LoVo (cell line): Measurements from ENCODE around the gene LIMS1.
"Not testable (repeated sequence)": the region's sequence is repeated elsewhere in the genome, so short reads cannot be mapped to it uniquely, and the experiment has no call there.

Source experiments
- DNase-seq: peaks from one replicate; pipeline ENCODE4 v3.0.0-alpha.2; 2016; ENCODE audit warnings: low spot score

LIMS1 gene

GRCh38 chr2:108635630-108636354 is 101.5 kb downstream of the LIMS1 start:
- DNase-seq, result no peak

- DNase-seq, result no peak
Observed at GRCh38 chr2:108637304-108637669, 103.0 kb downstream of the LIMS1 start.

DNA sequence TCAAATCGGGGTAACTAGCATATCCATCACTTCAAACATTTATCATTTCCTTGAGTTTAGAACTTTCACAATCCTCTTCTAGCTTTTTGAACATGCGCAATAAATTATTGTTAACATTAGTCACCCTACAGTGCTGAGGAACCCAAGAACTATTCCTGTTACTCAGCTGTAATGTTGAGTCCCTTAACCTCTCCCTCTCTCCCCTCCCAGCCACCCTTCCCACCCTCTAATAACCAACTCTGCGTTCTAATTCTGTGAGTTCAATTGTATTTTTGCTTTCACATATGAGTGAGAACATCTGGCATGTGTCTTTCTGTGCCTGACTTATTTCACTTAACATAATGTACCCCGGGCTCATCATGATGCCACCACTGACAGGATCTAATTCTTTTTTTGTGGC is 106.5 kb downstream of the LIMS1 start:
- DNase-seq, result no peak

DNA sequence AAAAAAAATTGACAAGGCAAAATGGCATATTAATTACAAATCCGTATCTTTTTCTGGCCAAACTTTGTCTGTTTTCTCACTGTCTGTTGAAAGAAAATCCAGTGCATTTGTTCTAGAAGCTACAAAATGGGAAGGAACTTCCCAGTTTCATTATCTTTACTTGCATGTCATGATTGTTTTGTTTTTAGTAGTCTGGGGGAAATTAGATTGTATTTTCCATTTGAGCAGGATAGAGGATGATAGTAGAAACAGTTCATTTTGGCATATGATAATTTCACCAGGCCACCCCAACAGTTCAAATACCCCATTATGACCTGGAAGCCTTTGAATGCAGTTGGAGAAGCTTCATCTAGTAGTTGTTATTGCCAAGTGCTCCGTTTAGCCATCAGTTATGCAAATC is 107.5 kb downstream of the LIMS1 start:
- no peak for DNase-seq

GRCh38 chr2:108643261-108643849 is 109.1 kb downstream of the LIMS1 start:
- DNase-seq, result no peak

- DNase-seq, result not testable (repeated sequence)
Observed at GRCh38 chr2:108643862-108644261, 109.6 kb downstream of the LIMS1 start.

- DNase-seq, result not testable (repeated sequence)
Observed at GRCh38 chr2:108644446-108644845, 110.2 kb downstream of the LIMS1 start.

- not testable (repeated sequence) for DNase-seq
Observed at GRCh38 chr2:108648796-108649195, 114.5 kb downstream of the LIMS1 start.

DNA sequence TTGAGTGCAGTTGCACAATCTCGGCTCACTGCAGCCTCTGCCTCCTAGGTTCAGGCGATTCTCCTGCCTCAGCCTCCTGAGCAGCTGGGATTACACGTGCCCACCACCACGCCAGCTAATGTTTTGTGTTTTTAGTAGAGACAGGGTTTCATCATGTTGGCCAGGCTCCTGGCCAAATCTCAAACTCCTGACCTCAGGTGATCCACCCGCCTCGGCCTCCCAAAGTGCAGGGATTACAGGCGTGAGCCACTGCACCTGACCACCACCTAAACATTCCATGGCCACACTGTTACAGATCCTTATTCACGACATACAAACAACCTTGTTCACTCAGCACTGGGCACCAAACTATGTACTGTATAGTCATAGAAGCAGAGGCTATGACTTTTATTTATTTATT is 116.2 kb downstream of the LIMS1 start:
- DNase-seq, result not testable (repeated sequence)

GRCh38 chr2:108651468-108651867 is 117.2 kb downstream of the LIMS1 start:
- not testable (repeated sequence) for DNase-seq

GRCh38 chr2:108652187-108652931 is 118.1 kb downstream of the LIMS1 start:
- DNase-seq, result not testable (repeated sequence)

DNA sequence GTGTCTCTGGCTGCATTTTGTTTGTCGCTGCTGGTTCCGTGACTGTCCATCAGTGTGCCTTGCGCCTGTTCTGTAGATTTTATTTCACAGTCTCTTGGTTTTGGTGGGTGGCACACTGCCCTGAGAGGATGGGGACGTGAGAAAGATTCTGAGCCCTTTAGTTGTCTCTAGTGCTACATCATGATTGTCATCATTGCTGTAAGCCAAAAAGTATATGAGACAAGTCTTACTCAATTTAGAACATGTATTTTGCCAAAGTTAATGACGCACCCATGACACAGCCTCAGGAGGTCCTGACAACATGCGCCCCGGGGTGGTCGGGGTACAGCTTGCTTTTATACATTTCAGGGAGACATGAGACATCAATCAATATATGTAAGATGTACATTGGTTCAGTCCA is 119.2 kb downstream of the LIMS1 start:
- not testable (repeated sequence) for DNase-seq

DNA sequence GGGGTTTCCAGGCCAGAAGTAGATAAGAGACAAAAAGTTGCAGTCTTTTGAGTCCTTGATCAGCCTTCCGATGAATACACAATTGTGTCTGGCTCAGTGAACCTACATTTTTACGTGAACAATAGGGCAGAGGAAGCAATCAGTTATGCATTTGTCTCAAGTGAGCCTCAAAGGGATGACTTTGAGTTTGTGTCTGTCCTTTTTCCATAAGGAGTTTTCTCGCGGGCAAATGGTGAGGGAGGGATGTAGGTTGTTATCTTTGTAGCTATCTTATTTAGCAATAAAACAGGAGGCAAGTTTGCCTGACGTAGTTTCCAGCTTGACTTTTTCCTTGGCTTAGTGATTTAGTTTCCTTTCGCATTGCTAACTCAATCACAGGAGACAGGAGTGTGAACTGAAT is 119.6 kb downstream of the LIMS1 start:
- not testable (repeated sequence) for DNase-seq

- DNase-seq, result not testable (repeated sequence)
Observed at GRCh38 chr2:108654521-108655125, 120.4 kb downstream of the LIMS1 start.

GRCh38 chr2:108655270-108655669 is 121.0 kb downstream of the LIMS1 start:
- not testable (repeated sequence) for DNase-seq

- not testable (repeated sequence) for DNase-seq
Observed at GRCh38 chr2:108656282-108656681, 122.0 kb downstream of the LIMS1 start.

GRCh38 chr2:108657517-108657916 is 123.2 kb downstream of the LIMS1 start:
- DNase-seq, result not testable (repeated sequence)

- DNase-seq, result not testable (repeated sequence)
Observed at GRCh38 chr2:108658553-108658952, 124.3 kb downstream of the LIMS1 start.

- not testable (repeated sequence) for DNase-seq
Observed at GRCh38 chr2:108661493-108661892, 127.2 kb downstream of the LIMS1 start.

DNA sequence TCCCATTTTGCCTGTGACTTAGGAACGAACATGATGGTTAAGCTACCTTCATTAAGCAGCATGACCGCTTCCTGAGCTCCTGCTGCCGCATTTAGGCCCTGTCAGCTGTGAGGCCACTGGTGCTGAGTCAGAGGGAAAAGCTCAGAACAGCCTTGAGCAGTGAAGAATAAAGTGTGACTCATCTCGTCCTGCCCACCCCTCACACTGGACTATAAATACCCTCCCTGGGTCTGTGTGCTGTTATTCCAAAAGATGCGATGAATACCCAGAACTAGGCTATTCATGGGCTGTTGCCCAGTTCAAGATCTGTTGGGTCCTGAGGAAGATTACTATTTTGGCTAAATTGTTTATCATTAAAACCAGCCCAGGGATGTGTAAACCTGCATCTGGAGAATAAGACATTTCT is 127.9 kb downstream of the LIMS1 start:
- DNase-seq, result not testable (repeated sequence)

GRCh38 chr2:108663346-108663745 is 129.1 kb downstream of the LIMS1 start:
- not testable (repeated sequence) for DNase-seq

- not testable (repeated sequence) for DNase-seq
Observed at GRCh38 chr2:108664089-108664488, 129.8 kb downstream of the LIMS1 start.
